HepG2 (cell line): Measurements from ENCODE around the gene LY6G5B. TPM values are rescaled to one million over a fixed set of nuclear protein-coding genes. Genes with fewer than 3 reads are reported as not detected.

Experiments
- ASH2L ChIP-seq: fragments of 300-600, 200-600 bp; sonication (generic); IDR thresholded peaks from 2 replicates; pipeline ENCODE4 v1.7.0; 2017; ENCODE audit warnings: low read depth, mild to moderate bottlenecking, moderate library complexity, mixed read lengths, low read length; ENCODE audit not compliant: insufficient read length
- GATAD2A ChIP-seq: IDR thresholded peaks from 2 replicates; pipeline ENCODE4 v1.6.1; 2016
- HES4 ChIP-seq: sonication (generic); formaldehyde crosslinking; IDR thresholded peaks from 2 replicates; pipeline ENCODE4 v1.9.0; 2021; ENCODE audit warnings: mild to moderate bottlenecking, missing genetic modification reagents, borderline replicate concordance
- IRF2 ChIP-seq: IDR thresholded peaks from 2 replicates; pipeline ENCODE4 v1.6.1; 2018; ENCODE audit warnings: missing genetic modification reagents, missing compliant biosample characterization
- KDM5B ChIP-seq: sonication (generic); formaldehyde crosslinking; IDR thresholded peaks from 2 replicates; pipeline ENCODE4 v1.4.0; 2020; ENCODE audit warnings: missing genetic modification reagents, mild to moderate bottlenecking, borderline replicate concordance
- KLF13 ChIP-seq: sonication (generic); formaldehyde crosslinking; IDR thresholded peaks from 2 replicates; pipeline ENCODE4 v1.4.0; 2020; ENCODE audit warnings: mild to moderate bottlenecking, missing genetic modification reagents
- MED8 ChIP-seq: sonication (generic); formaldehyde crosslinking; IDR thresholded peaks from 2 replicates; pipeline ENCODE4 v1.8.1; 2023; ENCODE audit warnings: mild to moderate bottlenecking, missing genetic modification reagents; ENCODE audit not compliant: insufficient replicate concordance
- MTA1 ChIP-seq: sonication (generic); formaldehyde crosslinking; IDR thresholded peaks from 2 replicates; pipeline ENCODE4 v1.4.0; 2020; ENCODE audit warnings: missing genetic modification reagents, mild to moderate bottlenecking, borderline replicate concordance
- PHF21A ChIP-seq: sonication (generic); formaldehyde crosslinking; IDR thresholded peaks from 2 replicates; pipeline ENCODE4 v1.5.0; 2020; ENCODE audit warnings: mild to moderate bottlenecking, missing genetic modification reagents
- POLR2A ChIP-seq, 2 experiments: IDR thresholded peaks; 2 replicates each; pipeline ENCODE4 v1.6.1; 2011; ENCODE audit warnings: low read depth in 2 of 2, low read length in 2 of 2, mild to moderate bottlenecking in 1 of 2, moderate library complexity in 1 of 2; ENCODE audit not compliant: insufficient read depth in 1 of 2
- SALL2 ChIP-seq: sonication (generic); formaldehyde crosslinking; IDR thresholded peaks from 2 replicates; pipeline ENCODE4 v1.8.1; 2023; ENCODE audit warnings: mild to moderate bottlenecking, missing genetic modification reagents, inconsistent platforms
- SSRP1 ChIP-seq: IDR thresholded peaks from 2 replicates; pipeline ENCODE4 v1.6.1; 2016; ENCODE audit warnings: control low read depth
- SYNCRIP ChIP-seq: fragments of 200-400 bp; formaldehyde crosslinking; IDR thresholded peaks from 2 replicates; pipeline ENCODE4 v1.6.1; 2018; ENCODE audit warnings: mild to moderate bottlenecking, low read depth, low read length; ENCODE audit not compliant: insufficient read depth
- TBX2 ChIP-seq: sonication (generic); formaldehyde crosslinking; IDR thresholded peaks from 2 replicates; pipeline ENCODE4 v1.5.0; 2020; ENCODE audit warnings: missing genetic modification reagents, mild to moderate bottlenecking, borderline replicate concordance
- ZBTB7B ChIP-seq: sonication (generic); formaldehyde crosslinking; IDR thresholded peaks from 2 replicates; pipeline ENCODE4 v1.4.0; 2020; ENCODE audit warnings: missing genetic modification reagents
- ZNF335 ChIP-seq: sonication (generic); formaldehyde crosslinking; IDR thresholded peaks from 2 replicates; pipeline ENCODE4 v1.4.0; 2020; ENCODE audit warnings: missing genetic modification reagents
- ZSCAN20 ChIP-seq: sonication (generic); formaldehyde crosslinking; IDR thresholded peaks from 2 replicates; pipeline ENCODE4 v1.4.0; 2020; ENCODE audit warnings: missing genetic modification reagents, mild to moderate bottlenecking, borderline replicate concordance
- polyA plus RNA-seq, 8 experiments: library from polyadenylated mRNA; depleted of rRNA in 3 of 8; stranded (reverse) in 7 of 8; unstranded in 1 of 8; fragments of >200 nt; fragmentation: Illumina TruSeq in 4 of 8; extraction: Trizol in 4 of 8; gene quantifications; 2 replicates each; pipeline versions ENCODE4 v1.2.1 to v1.2.3, GENCODE V29; 2011 to 2016; ENCODE audit warnings: low read depth in 4 of 8, missing spikeins in 1 of 8, mixed read lengths in 1 of 8; ENCODE audit not compliant: insufficient read depth in 1 of 8
- total RNA-seq, 5 experiments: library from RNA; depleted of rRNA; stranded (reverse); fragments of >200 nt; fragmentation: Illumina TruSeq; extraction: Trizol; gene quantifications; 2 replicates each; pipeline ENCODE4 v1.2.3, GENCODE V29; 2016; ENCODE audit warnings: low read depth in 1 of 5
- TF ChIP-seq, protein P1 (sequence below): sonication (generic); formaldehyde crosslinking; IDR thresholded peaks from 2 replicates; pipeline ENCODE4 v1.5.0; 2020; ENCODE audit warnings: mild to moderate bottlenecking, missing genetic modification reagents, moderate library complexity
- TF ChIP-seq, protein P2 (sequence below): sonication (generic); formaldehyde crosslinking; IDR thresholded peaks from 2 replicates; pipeline ENCODE4 v1.4.0; 2020; ENCODE audit warnings: mild to moderate bottlenecking, low read depth, missing genetic modification reagents
- TF ChIP-seq, protein P3 (sequence below): conservative IDR thresholded peaks from 2 replicates; pipeline ENCODE4 v1.6.1; 2018; ENCODE audit warnings: missing genetic modification reagents
- TF ChIP-seq, protein P4 (sequence below): sonication (generic); formaldehyde crosslinking; IDR thresholded peaks from 2 replicates; pipeline ENCODE4 v1.5.1; 2020; ENCODE audit warnings: missing genetic modification reagents, mild to moderate bottlenecking, borderline replicate concordance

The LY6G5B gene
- total and polyA plus RNA-seq, 2 of the 13 experiments (the other 11 are each of a cell fraction or from before 2014, with no cell fraction given): 7.8 to 15.7 TPM

DNA sequence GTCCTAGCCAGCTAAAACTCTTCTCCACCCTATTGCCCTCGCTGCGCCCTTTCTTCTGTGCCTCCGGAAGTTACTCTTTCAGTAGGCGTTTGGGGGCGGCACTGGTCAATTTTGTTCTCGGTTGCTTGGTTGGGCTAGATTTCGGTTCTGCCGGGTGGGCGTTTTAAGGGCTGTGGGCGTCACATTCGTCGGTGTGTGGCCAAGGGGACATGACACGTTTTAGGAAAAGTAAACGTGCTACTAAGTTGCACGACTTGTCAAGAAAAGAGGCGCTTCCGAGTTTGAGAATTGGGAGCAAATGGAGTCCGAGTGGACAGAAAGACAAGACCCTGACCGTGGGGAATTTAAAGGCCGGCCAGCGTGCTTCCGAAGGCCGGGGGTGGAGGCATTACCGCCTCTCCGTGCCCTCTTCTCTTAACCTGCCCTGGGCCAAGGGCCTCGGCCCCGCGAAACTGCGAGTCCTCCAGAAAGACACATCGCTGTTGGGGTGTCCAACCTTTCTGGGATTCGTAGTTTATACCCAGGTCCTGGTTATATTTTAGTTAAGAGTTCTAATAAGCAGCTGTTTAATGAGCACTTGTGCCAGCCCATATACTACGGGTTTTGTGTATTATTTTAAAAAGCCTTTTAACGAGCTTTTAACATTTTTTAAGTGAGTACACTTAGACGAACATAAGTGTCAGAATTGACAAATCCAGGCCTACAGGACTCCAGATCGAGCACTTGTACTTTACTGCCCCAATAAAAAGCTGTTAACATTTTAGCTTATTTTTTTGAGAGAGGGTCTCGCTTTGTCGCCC, 16.7 kb upstream of the LY6G5B start (continued):
- TF ChIP-seq, protein P1, sequence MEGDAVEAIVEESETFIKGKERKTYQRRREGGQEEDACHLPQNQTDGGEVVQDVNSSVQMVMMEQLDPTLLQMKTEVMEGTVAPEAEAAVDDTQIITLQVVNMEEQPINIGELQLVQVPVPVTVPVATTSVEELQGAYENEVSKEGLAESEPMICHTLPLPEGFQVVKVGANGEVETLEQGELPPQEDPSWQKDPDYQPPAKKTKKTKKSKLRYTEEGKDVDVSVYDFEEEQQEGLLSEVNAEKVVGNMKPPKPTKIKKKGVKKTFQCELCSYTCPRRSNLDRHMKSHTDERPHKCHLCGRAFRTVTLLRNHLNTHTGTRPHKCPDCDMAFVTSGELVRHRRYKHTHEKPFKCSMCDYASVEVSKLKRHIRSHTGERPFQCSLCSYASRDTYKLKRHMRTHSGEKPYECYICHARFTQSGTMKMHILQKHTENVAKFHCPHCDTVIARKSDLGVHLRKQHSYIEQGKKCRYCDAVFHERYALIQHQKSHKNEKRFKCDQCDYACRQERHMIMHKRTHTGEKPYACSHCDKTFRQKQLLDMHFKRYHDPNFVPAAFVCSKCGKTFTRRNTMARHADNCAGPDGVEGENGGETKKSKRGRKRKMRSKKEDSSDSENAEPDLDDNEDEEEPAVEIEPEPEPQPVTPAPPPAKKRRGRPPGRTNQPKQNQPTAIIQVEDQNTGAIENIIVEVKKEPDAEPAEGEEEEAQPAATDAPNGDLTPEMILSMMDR (CRISPR knock-in tag): peak; percentile 63
- TF ChIP-seq, protein P2, sequence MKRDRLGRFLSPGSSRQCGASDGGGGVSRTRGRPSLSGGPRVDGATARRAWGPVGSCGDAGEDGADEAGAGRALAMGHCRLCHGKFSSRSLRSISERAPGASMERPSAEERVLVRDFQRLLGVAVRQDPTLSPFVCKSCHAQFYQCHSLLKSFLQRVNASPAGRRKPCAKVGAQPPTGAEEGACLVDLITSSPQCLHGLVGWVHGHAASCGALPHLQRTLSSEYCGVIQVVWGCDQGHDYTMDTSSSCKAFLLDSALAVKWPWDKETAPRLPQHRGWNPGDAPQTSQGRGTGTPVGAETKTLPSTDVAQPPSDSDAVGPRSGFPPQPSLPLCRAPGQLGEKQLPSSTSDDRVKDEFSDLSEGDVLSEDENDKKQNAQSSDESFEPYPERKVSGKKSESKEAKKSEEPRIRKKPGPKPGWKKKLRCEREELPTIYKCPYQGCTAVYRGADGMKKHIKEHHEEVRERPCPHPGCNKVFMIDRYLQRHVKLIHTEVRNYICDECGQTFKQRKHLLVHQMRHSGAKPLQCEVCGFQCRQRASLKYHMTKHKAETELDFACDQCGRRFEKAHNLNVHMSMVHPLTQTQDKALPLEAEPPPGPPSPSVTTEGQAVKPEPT: 0 out of 2 replicates have a peak, but pooled peaks have one; percentile 52
- no peak for TF ChIP-seq KLF13
- 0 out of 2 replicates have a peak, but pooled peaks have one; percentile 40 for TF ChIP-seq HES4 (CRISPR knock-in tag)
- peak; percentile 13; the same call in 1 of the 2 replicates for TF ChIP-seq TBX2
- TF ChIP-seq POLR2A (IDR thresholded peaks at IDR 0.05; ENCODE audit: insufficient read depth in 1 of 2, low read depth in 2 of 2, low read length in 2 of 2): peak in 1 of 2 experiments; percentile 72; a peak in 1 of 4 replicates
- TF ChIP-seq, protein P3, sequence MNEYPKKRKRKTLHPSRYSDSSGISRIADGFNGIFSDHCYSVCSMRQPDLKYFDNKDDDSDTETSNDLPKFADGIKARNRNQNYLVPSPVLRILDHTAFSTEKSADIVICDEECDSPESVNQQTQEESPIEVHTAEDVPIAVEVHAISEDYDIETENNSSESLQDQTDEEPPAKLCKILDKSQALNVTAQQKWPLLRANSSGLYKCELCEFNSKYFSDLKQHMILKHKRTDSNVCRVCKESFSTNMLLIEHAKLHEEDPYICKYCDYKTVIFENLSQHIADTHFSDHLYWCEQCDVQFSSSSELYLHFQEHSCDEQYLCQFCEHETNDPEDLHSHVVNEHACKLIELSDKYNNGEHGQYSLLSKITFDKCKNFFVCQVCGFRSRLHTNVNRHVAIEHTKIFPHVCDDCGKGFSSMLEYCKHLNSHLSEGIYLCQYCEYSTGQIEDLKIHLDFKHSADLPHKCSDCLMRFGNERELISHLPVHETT (CRISPR knock-in tag): peak; percentile 60; the same call in 1 of the 2 replicates
- peak; percentile 33; the same call in 1 of the 2 replicates for TF ChIP-seq PHF21A
- peak; percentile 95 for TF ChIP-seq ZBTB7B (CRISPR knock-in tag)
- TF ChIP-seq, protein P4, sequence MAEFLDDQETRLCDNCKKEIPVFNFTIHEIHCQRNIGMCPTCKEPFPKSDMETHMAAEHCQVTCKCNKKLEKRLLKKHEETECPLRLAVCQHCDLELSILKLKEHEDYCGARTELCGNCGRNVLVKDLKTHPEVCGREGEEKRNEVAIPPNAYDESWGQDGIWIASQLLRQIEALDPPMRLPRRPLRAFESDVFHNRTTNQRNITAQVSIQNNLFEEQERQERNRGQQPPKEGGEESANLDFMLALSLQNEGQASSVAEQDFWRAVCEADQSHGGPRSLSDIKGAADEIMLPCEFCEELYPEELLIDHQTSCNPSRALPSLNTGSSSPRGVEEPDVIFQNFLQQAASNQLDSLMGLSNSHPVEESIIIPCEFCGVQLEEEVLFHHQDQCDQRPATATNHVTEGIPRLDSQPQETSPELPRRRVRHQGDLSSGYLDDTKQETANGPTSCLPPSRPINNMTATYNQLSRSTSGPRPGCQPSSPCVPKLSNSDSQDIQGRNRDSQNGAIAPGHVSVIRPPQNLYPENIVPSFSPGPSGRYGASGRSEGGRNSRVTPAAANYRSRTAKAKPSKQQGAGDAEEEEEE (CRISPR knock-in tag): no peak
- TF ChIP-seq GATAD2A (CRISPR knock-in tag): peak; percentile 61
- TF ChIP-seq IRF2 (CRISPR knock-in tag): peak; percentile 13; the same call in 1 of the 2 replicates
- no peak for TF ChIP-seq SYNCRIP
- peak; percentile 81 for TF ChIP-seq MED8 (CRISPR knock-in tag)
- TF ChIP-seq SALL2 (CRISPR knock-in tag): peak; percentile 40
- no peak for TF ChIP-seq SSRP1 (CRISPR knock-in tag)
- no peak for TF ChIP-seq ZSCAN20 (CRISPR knock-in tag)
- TF ChIP-seq ZNF335 (CRISPR knock-in tag): peak; percentile 98
- peak; percentile 44 for TF ChIP-seq ASH2L
- no peak for TF ChIP-seq MTA1
- peak; percentile 56; the same call in 1 of the 2 replicates for TF ChIP-seq KDM5B (CRISPR knock-in tag)
